PFSK-1 (cell line): ENCODE results near the gene RPP21.

ENCODE experiments used
- FOXP2 ChIP-seq: optimal IDR thresholded peaks from 2 replicates; pipeline ENCODE3; 2011; ENCODE audit warnings: borderline replicate concordance, control low read depth, inconsistent platforms; ENCODE audit not compliant: insufficient read depth; ENCODE audit errors: extremely low read length, extremely low read depth
- POLR2AphosphoS5 ChIP-seq: IDR thresholded peaks from 2 replicates; pipeline ENCODE4 v1.6.1; 2012; ENCODE audit warnings: low read depth, mild to moderate bottlenecking, control low read depth, low read length, moderate library complexity

DNA sequence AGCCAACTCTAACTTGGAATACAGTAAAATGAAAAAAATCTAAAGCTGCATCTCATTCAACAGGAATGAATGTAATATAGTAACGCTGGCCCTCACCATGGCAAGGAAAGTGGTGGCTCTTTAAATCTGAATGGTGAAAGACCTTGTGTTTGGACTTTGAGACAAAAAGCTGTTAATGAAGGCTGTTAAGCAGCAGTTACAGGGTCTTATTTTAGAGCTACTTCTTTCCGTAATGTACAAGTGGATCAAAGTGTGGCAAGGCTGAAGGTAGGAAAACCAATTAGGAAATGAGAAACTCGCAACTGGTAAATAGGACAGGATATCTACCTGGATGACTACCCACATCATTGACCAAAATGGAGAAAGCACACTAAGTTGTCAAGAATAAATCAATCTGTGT lies 29.8 kb upstream of the RPP21 start:
- TF ChIP-seq FOXP2, result no peak
- no peak for TF ChIP-seq POLR2AphosphoS5
